ENCODE measurements around the gene NPAS3.

DNA sequence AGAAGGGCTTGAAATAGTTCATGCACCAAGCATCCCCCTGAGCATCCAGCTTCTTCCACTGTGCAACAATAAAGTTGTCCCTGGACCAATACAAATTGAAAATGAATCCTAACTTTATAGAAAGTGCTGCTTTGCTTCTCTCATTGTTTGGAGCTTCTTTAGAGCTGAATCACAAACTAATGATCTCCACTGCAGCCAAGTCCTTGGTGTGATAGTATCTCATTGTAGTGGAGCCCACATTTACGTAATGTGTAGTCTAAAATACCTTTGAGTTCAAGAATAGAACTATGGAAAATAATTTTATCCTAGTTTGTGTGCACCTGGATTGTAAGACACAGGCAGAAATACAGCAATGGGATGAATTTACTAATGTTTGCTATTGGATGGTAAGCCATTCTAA lies 692.3 kb downstream of the NPAS3 start:
- no peak for TF ChIP-seq EZH2 (IDR thresholded peaks at IDR 0.05; ENCODE audit: low read length, missing control alignments)
- TF ChIP-seq, protein P1, sequence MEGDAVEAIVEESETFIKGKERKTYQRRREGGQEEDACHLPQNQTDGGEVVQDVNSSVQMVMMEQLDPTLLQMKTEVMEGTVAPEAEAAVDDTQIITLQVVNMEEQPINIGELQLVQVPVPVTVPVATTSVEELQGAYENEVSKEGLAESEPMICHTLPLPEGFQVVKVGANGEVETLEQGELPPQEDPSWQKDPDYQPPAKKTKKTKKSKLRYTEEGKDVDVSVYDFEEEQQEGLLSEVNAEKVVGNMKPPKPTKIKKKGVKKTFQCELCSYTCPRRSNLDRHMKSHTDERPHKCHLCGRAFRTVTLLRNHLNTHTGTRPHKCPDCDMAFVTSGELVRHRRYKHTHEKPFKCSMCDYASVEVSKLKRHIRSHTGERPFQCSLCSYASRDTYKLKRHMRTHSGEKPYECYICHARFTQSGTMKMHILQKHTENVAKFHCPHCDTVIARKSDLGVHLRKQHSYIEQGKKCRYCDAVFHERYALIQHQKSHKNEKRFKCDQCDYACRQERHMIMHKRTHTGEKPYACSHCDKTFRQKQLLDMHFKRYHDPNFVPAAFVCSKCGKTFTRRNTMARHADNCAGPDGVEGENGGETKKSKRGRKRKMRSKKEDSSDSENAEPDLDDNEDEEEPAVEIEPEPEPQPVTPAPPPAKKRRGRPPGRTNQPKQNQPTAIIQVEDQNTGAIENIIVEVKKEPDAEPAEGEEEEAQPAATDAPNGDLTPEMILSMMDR (conservative IDR thresholded peaks at IDR 0.05 in 1 of 2, IDR thresholded peaks at IDR 0.05 in 1 of 2; ENCODE audit: low read depth in 1 of 2, low read length in 2 of 2) = no peak
